HUES6 (cell line): Measurements from ENCODE around the gene CNTNAP5.

Source experiments
- H3K27ac ChIP-seq: 2 replicates; pipeline ENCODE4 v1.7.0; 2013; ENCODE audit warnings: low read depth, mild to moderate bottlenecking, low read length, inconsistent platforms
- H3K27me3 ChIP-seq: 2 replicates; pipeline ENCODE4 v1.6.1; 2013; ENCODE audit warnings: low read length; ENCODE audit not compliant: control insufficient read depth, insufficient read depth
- H3K36me3 ChIP-seq: 2 replicates; pipeline ENCODE4 v1.6.1; 2013; ENCODE audit warnings: low read length; ENCODE audit not compliant: control insufficient read depth, insufficient read depth
- H3K4me1 ChIP-seq: 2 replicates; pipeline ENCODE4 v1.6.1; 2013; ENCODE audit warnings: low read length; ENCODE audit not compliant: control insufficient read depth, insufficient read depth
- H3K4me3 ChIP-seq: 2 replicates; pipeline ENCODE4 v1.5.1; 2013; ENCODE audit warnings: low read depth, low read length
- H3K9ac ChIP-seq: one replicate; pipeline ENCODE4 v1.6.1; 2013; ENCODE audit warnings: mild to moderate bottlenecking, low read length
- H3K9me3 ChIP-seq: 2 replicates; pipeline ENCODE4 v1.6.1; 2013; ENCODE audit warnings: low read depth, low read length; ENCODE audit not compliant: control insufficient read depth, insufficient read depth

The CNTNAP5 gene

GRCh38 chr2:124708661-124709060 lies 683.6 kb downstream of the CNTNAP5 start:
- Histone ChIP-seq H3K36me3 (no peaks in the 10 kb centered on the region), H3K9me3 (no peaks in the 10 kb centered on the region), H3K27me3 (no peaks in the 10 kb centered on the region)

GRCh38 chr2:124713969-124714368 lies 688.9 kb downstream of the CNTNAP5 start:
- Histone ChIP-seq H3K4me1 (no peaks in the 10 kb centered on the region), H3K9ac (no peak overlapping the region), H3K27me3 (no peaks in the 10 kb centered on the region), H3K36me3 (no peaks in the 10 kb centered on the region), H3K9me3 (no peaks in the 10 kb centered on the region), H3K27ac (no peak overlapping the region), H3K4me3 (no peak overlapping the region)

More at GRCh38 chr2:124708661-124709060, 683.6 kb downstream of the CNTNAP5 start:
- Histone ChIP-seq H3K4me3 (no peak overlapping the region), H3K9ac (no peak overlapping the region), H3K4me1 (no peaks in the 10 kb centered on the region), H3K27ac (no peak overlapping the region)

- no peak overlapping the region for H3K4me3 ChIP-seq
- H3K27me3 ChIP-seq, result no peaks in the 10 kb centered on the region
- H3K27ac ChIP-seq, result no peak overlapping the region
- no peaks in the 10 kb centered on the region for H3K36me3 ChIP-seq
- H3K9me3 ChIP-seq, result no peaks in the 10 kb centered on the region
- H3K4me1 ChIP-seq, result no peaks in the 10 kb centered on the region
- H3K9ac ChIP-seq, result no peak overlapping the region
Observed at GRCh38 chr2:124725187-124725586, 700.1 kb downstream of the CNTNAP5 start.

- H3K27me3 ChIP-seq, result no peaks in the 10 kb centered on the region
- no peak overlapping the region for H3K4me3 ChIP-seq
- no peak overlapping the region for H3K9ac ChIP-seq
- H3K27ac ChIP-seq, result no peak overlapping the region
- no peaks in the 10 kb centered on the region for H3K9me3 ChIP-seq
- no peaks in the 10 kb centered on the region for H3K4me1 ChIP-seq
- no peaks in the 10 kb centered on the region for H3K36me3 ChIP-seq
Observed at GRCh38 chr2:124740636-124741035, 715.5 kb downstream of the CNTNAP5 start.

GRCh38 chr2:124753842-124754241 lies 728.8 kb downstream of the CNTNAP5 start:
- Histone ChIP-seq H3K9ac (no peak overlapping the region), H3K4me1 (no peaks in the 10 kb centered on the region), H3K9me3 (no peaks in the 10 kb centered on the region), H3K4me3 (no peak overlapping the region), H3K36me3 (no peaks in the 10 kb centered on the region), H3K27ac (no peak overlapping the region), H3K27me3 (no peaks in the 10 kb centered on the region)

- H3K4me3 ChIP-seq, result no peak overlapping the region
Observed at GRCh38 chr2:124755386-124755785, 730.3 kb downstream of the CNTNAP5 start.

GRCh38 chr2:124756048-124756447 lies 731.0 kb downstream of the CNTNAP5 start:
- Histone ChIP-seq H3K36me3 (no peaks in the 10 kb centered on the region), H3K27me3 (no peaks in the 10 kb centered on the region), H3K9me3 (no peaks in the 10 kb centered on the region), H3K27ac (no peak overlapping the region), H3K9ac (no peak overlapping the region), H3K4me3 (no peak overlapping the region), H3K4me1 (no peaks in the 10 kb centered on the region)

More at GRCh38 chr2:124755386-124755785, 730.3 kb downstream of the CNTNAP5 start:
- Histone ChIP-seq H3K27me3 (no peaks in the 10 kb centered on the region), H3K4me1 (no peaks in the 10 kb centered on the region), H3K27ac (no peak overlapping the region), H3K36me3 (no peaks in the 10 kb centered on the region), H3K9ac (no peak overlapping the region), H3K9me3 (no peaks in the 10 kb centered on the region)

- H3K4me1 ChIP-seq, result no peaks in the 10 kb centered on the region
- no peak overlapping the region for H3K4me3 ChIP-seq
- H3K27ac ChIP-seq, result no peak overlapping the region
- no peaks in the 10 kb centered on the region for H3K36me3 ChIP-seq
- no peak overlapping the region for H3K9ac ChIP-seq
- H3K27me3 ChIP-seq, result no peaks in the 10 kb centered on the region
- no peaks in the 10 kb centered on the region for H3K9me3 ChIP-seq
Observed at GRCh38 chr2:124762388-124762787, 737.3 kb downstream of the CNTNAP5 start.

- no peak overlapping the region for H3K9ac ChIP-seq
Observed at GRCh38 chr2:124763611-124764010, 738.5 kb downstream of the CNTNAP5 start.

GRCh38 chr2:124774781-124775180 lies 749.7 kb downstream of the CNTNAP5 start:
- Histone ChIP-seq H3K4me1 (peaks cover 8% of the 10 kb centered on the region; the same call in 1 of the 2 replicates), H3K36me3 (no peaks in the 10 kb centered on the region), H3K27ac (no peak overlapping the region), H3K9ac (no peak overlapping the region), H3K27me3 (no peaks in the 10 kb centered on the region), H3K9me3 (no peaks in the 10 kb centered on the region), H3K4me3 (no peak overlapping the region)

More at GRCh38 chr2:124763611-124764010, 738.5 kb downstream of the CNTNAP5 start:
- no peaks in the 10 kb centered on the region for H3K36me3 ChIP-seq
- H3K4me1 ChIP-seq, result no peaks in the 10 kb centered on the region
- H3K9me3 ChIP-seq, result no peaks in the 10 kb centered on the region
- no peaks in the 10 kb centered on the region for H3K27me3 ChIP-seq
- no peak overlapping the region for H3K4me3 ChIP-seq
- no peak overlapping the region for H3K27ac ChIP-seq

GRCh38 chr2:124776332-124776731 lies 751.2 kb downstream of the CNTNAP5 start:
- Histone ChIP-seq H3K27me3 (no peaks in the 10 kb centered on the region), H3K4me1 (peaks cover 8% of the 10 kb centered on the region; the same call in 1 of the 2 replicates), H3K9me3 (no peaks in the 10 kb centered on the region), H3K4me3 (no peak overlapping the region), H3K27ac (no peak overlapping the region), H3K36me3 (no peaks in the 10 kb centered on the region), H3K9ac (no peak overlapping the region)

GRCh38 chr2:124778076-124778475 lies 753.0 kb downstream of the CNTNAP5 start:
- Histone ChIP-seq H3K4me1 (peaks cover 8% of the 10 kb centered on the region; the same call in 1 of the 2 replicates), H3K4me3 (no peak overlapping the region), H3K9ac (no peak overlapping the region), H3K9me3 (no peaks in the 10 kb centered on the region), H3K27me3 (no peaks in the 10 kb centered on the region), H3K27ac (no peak overlapping the region), H3K36me3 (no peaks in the 10 kb centered on the region)
